BJ (cell line): ENCODE results near the gene CCDC178. TPM values are rescaled to one million over a fixed set of nuclear protein-coding genes. Genes with fewer than 3 reads are reported as not detected.

Experiments used
- CTCF ChIA-PET: fragments of 350-600 bp; formaldehyde crosslinking; extraction: SDS; loops from one replicate; lab custom pipeline; 2021; ENCODE audit warnings: antibody characterized with exemption, inconsistent platforms; lab: Yijun Ruan, JAX
- POLR2A ChIA-PET: fragments of 300-600 bp; sonication (Branson Sonifier 250); formaldehyde crosslinking; extraction: SDS; loops from one replicate; lab custom pipeline; 2021; ENCODE audit warnings: antibody characterized with exemption; lab: Charles Lee
- DNase-seq: peaks from one replicate; pipeline ENCODE4 v3.0.0-alpha.2; 2011; ENCODE audit warnings: low read depth
- H3K27me3 ChIP-seq: 2 replicates; pipeline ENCODE4 v1.6.0; 2011; ENCODE audit warnings: low read length; ENCODE audit not compliant: control insufficient read depth, insufficient read depth
- H3K36me3 ChIP-seq: 2 replicates; pipeline ENCODE4 v1.5.1; 2011; ENCODE audit warnings: low read length; ENCODE audit not compliant: control insufficient read depth, insufficient read depth
- H3K4me3 ChIP-seq: 2 replicates; pipeline ENCODE4 v1.5.1; 2011; ENCODE audit warnings: low read depth, mild to moderate bottlenecking, control low read depth, low read length
- CTCF ChIP-seq: IDR thresholded peaks from 2 replicates; pipeline ENCODE4 v1.5.1; 2011; ENCODE audit warnings: low read depth, mild to moderate bottlenecking, control low read depth, inconsistent platforms, low read length, moderate library complexity; ENCODE audit not compliant: insufficient read depth
- polyA plus RNA-seq: library from polyadenylated mRNA; depleted of rRNA; stranded (reverse); fragments of >200 nt; gene quantifications from 2 replicates; pipeline ENCODE4 v1.2.3, GENCODE V29; 2011

CCDC178 gene
- polyA plus RNA-seq, 1 experiment = not detected

DNA sequence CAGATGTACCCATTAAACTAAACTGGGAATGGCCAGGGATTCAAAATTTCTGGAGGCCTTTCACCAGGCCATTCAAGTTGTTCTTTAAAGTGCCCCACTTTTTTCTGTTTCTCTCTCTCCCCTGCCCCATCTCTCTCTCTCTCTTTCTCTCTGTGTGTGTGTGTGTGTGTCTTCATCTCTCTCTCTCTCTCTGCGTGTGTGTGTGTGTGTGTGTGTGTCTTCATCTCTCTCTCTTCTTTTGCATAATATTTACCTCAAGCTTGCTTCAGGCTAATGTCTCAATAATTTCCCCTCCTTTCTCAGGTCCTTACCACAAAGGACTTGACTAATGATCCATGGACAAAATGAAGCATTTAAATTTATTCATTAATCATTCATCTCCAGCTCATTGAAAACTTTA lies 503.5 kb downstream of the CCDC178 start:
- POLR2A ChIA-PET = no interaction called here
- no peak for DNase-seq
- CTCF ChIA-PET = no interaction called here

DNA sequence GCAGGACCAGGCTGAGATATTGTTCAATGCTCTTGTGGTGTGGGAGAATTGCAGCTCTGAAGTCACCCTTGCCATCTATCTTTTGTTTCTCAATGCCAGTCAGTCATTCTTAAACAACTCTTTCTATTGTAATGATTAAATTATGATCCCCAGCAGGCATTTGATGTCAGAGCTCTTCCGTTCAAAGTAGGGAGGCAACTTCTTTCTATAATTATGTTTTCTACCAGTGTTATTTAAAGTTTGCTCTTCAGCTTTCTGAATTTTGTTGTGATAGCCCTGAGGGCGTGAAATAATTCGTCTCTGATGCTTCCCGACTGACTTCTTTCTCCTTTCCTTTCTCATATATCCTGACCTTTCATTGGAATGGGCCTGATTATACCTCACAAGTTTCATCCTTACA lies 506.3 kb downstream of the CCDC178 start:
- DNase-seq = no peak
- POLR2A ChIA-PET = no interaction called here
- no peak overlapping the region for H3K4me3 ChIP-seq
- no peaks in the 10 kb centered on the region for H3K27me3 ChIP-seq
- H3K36me3 ChIP-seq = no peaks in the 10 kb centered on the region
- TF ChIP-seq CTCF = no peak
- CTCF ChIA-PET = no interaction called here

More for the DNA sequence above, 503.5 kb downstream of the CCDC178 start:
- no peak for TF ChIP-seq CTCF
- Histone ChIP-seq H3K36me3 (no peaks in the 10 kb centered on the region), H3K4me3 (no peak overlapping the region), H3K27me3 (no peaks in the 10 kb centered on the region)

DNA sequence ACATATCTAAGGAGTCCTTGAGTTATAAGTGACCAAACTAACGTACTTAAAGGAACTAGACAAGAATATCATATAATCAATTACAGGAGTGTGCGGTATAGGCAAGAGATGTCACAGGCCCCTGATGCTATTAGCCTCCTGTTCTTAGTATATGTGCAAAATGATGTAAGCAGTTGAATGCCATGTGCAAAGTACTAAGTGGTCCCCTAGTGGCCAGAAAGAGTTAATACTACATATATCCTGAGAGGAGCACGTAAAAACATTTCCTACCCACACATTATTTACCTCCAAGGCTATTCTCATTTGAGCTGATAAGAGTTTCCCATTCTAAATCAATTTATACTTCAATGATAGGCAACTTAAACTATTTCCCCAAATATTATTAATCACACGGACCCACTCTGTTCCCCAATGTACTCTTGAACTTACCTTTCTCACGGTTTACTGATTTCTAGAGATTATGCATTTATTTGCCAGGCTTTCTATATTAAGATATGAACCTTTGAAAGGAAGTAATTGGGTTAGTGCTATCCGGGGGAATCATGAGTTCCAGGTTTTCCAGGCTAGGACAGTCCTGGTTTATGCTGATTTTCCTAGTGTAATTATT lies 509.7 kb downstream of the CCDC178 start:
- CTCF ChIA-PET = no interaction called here
- H3K4me3 ChIP-seq = no peak overlapping the region
- DNase-seq = no peak
- TF ChIP-seq CTCF = peak; percentile 39
- POLR2A ChIA-PET = no interaction called here
- H3K36me3 ChIP-seq = no peaks in the 10 kb centered on the region
- no peaks in the 10 kb centered on the region for H3K27me3 ChIP-seq

DNA sequence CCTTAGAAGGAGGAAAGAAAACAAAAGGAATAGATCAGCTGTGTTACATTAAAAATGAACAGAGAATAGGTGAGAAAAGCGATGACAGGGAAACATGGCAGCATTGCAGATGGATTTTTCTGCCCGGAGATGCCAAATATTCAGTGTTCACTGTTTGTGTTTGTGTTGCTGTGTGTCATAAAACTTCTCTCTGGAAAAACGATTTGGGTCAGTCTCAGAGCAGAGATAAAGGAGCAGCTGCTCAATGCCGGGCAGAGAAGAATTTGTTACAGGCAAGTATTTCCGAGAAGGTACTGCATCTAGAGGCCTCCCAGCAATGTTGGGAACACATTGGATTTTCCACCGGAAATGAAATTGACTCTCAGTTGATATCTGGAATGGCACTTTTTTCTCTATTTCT lies 511.3 kb downstream of the CCDC178 start:
- Histone ChIP-seq H3K36me3 (no peaks in the 10 kb centered on the region), H3K27me3 (no peaks in the 10 kb centered on the region), H3K4me3 (no peak overlapping the region)
- no peak for TF ChIP-seq CTCF
- ChIA-PET POLR2A (no interaction called here), CTCF (no interaction called here)
- no peak for DNase-seq

DNA sequence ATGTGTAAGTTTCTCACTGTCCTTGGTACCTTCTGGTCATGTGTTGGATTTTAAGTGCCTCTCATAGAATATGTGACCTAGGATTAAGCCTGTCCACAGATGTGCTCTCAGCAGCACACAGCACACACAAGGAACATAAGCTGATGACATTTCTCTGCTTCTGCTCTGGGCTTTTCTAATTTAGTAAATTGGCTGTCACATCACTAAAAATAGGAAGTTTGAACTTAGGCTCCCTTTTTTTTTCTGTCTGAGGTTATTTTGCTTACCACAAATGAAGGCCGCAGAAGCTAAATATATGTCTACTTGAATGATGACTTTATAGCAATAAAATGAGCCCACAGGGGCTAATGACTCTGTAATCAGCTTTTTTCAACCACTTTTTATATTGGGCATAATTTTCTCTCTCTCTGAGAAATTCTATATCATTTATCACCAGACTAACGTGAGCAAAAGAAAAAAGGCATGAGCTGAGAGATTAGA lies 517.5 kb downstream of the CCDC178 start:
- ChIA-PET POLR2A (no interaction called here), CTCF (no interaction called here)
- Histone ChIP-seq H3K27me3 (no peaks in the 10 kb centered on the region), H3K4me3 (no peak overlapping the region), H3K36me3 (no peaks in the 10 kb centered on the region)
- no peak for TF ChIP-seq CTCF
- DNase-seq = no peak
